Type B pancreatic cell (in vitro differentiated cells): Measurements from ENCODE around the gene ENTPD2. TPM values are rescaled to one million over a fixed set of nuclear protein-coding genes. Genes with fewer than 3 reads are reported as not detected.
"Not testable (repeated sequence)": the region's sequence is repeated elsewhere in the genome, so short reads cannot be mapped to it uniquely, and the experiment has no call there.

Experiments used
- DNase-seq: peaks from one replicate; pipeline ENCODE4 v3.0.0; 2021; ENCODE audit warnings: mixed read lengths; ENCODE audit not compliant: unreplicated experiment; ENCODE audit errors: extremely low spot score
- H3K27ac Mint-ChIP-seq: 2 replicates; pipeline ENCODE4 v1.8.0; 2021; ENCODE audit warnings: mild to moderate bottlenecking, mixed read lengths
- H3K27me3 Mint-ChIP-seq: 2 replicates; pipeline ENCODE4 v1.8.0; 2021; ENCODE audit warnings: mixed read lengths
- H3K36me3 Mint-ChIP-seq: 2 replicates; pipeline ENCODE4 v1.8.0; 2021; ENCODE audit warnings: mixed read lengths
- H3K4me1 Mint-ChIP-seq: one replicate; pipeline ENCODE4 v1.8.0; 2021; ENCODE audit warnings: mixed read lengths; ENCODE audit not compliant: unreplicated experiment
- H3K4me3 Mint-ChIP-seq: 2 replicates; pipeline ENCODE4 v1.8.0; 2021; ENCODE audit warnings: mild to moderate bottlenecking, mixed read lengths
- H3K9me3 Mint-ChIP-seq: 2 replicates; pipeline ENCODE4 v1.8.0; 2021; ENCODE audit warnings: mixed read lengths
- CTCF ChIP-seq: fragments of 200-600 bp; sonication (generic); conservative IDR thresholded peaks from 2 replicates; pipeline ENCODE4 v1.5.0; 2021; ENCODE audit warnings: antibody characterized with exemption, mild to moderate bottlenecking
- total RNA-seq: library from RNA; stranded (reverse); gene quantifications from 2 replicates; pipeline ENCODE4 v1.2.1, GENCODE V29; 2021; ENCODE audit warnings: low replicate concordance

ENTPD2 gene
- total RNA-seq, 1 donor from 2014 or later: 3.3 TPM

DNA sequence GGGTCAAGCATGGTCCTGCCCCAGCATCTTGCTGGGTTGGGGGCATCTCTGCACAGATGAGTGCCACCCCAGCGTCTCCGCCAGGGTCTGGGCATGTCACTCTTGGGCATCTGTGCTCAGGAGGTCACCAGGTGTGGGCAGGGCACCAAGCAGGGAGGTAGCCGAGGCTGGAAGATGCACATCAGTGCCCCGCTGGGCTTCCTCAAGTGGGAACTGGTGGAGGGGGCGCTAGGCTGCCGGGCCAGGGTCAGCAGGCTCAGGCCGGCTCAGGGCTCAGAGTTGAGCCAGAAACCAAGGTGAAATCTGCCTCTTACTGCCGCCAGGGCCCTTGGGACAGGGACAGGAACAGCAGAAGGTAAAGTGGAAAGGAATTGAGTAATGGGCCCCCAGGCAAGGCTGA lies 17.9 kb downstream of the ENTPD2 start:
- no peaks in the 10 kb centered on the region for H3K27me3 Mint-ChIP-seq
- H3K4me1 Mint-ChIP-seq: no peaks in the 10 kb centered on the region
- TF ChIP-seq CTCF: no peak
- H3K9me3 Mint-ChIP-seq: no peaks in the 10 kb centered on the region
- no peak overlapping the region for H3K4me3 Mint-ChIP-seq
- DNase-seq: no peak
- H3K27ac Mint-ChIP-seq: no peak overlapping the region
- no peaks in the 10 kb centered on the region for H3K36me3 Mint-ChIP-seq

GRCh38 chr9:137035507-137035834 lies 18.4 kb downstream of the ENTPD2 start:
- no peak overlapping the region for H3K4me3 Mint-ChIP-seq

GRCh38 chr9:137034709-137035506 lies 19.0 kb downstream of the ENTPD2 start:
- Mint-ChIP-seq H3K27me3 (no peaks in the 10 kb centered on the region), H3K27ac (no peak overlapping the region), H3K9me3 (no peaks in the 10 kb centered on the region), H3K36me3 (no peaks in the 10 kb centered on the region), H3K4me3 (no peak overlapping the region), H3K4me1 (no peaks in the 10 kb centered on the region)
- no peak for DNase-seq
- TF ChIP-seq CTCF: peak; percentile 89

More at GRCh38 chr9:137035507-137035834, 18.4 kb downstream of the ENTPD2 start:
- Mint-ChIP-seq H3K27me3 (no peaks in the 10 kb centered on the region), H3K36me3 (no peaks in the 10 kb centered on the region), H3K4me1 (no peaks in the 10 kb centered on the region), H3K27ac (no peak overlapping the region), H3K9me3 (no peaks in the 10 kb centered on the region)
- TF ChIP-seq CTCF: peak; percentile 41
- no peak for DNase-seq

DNA sequence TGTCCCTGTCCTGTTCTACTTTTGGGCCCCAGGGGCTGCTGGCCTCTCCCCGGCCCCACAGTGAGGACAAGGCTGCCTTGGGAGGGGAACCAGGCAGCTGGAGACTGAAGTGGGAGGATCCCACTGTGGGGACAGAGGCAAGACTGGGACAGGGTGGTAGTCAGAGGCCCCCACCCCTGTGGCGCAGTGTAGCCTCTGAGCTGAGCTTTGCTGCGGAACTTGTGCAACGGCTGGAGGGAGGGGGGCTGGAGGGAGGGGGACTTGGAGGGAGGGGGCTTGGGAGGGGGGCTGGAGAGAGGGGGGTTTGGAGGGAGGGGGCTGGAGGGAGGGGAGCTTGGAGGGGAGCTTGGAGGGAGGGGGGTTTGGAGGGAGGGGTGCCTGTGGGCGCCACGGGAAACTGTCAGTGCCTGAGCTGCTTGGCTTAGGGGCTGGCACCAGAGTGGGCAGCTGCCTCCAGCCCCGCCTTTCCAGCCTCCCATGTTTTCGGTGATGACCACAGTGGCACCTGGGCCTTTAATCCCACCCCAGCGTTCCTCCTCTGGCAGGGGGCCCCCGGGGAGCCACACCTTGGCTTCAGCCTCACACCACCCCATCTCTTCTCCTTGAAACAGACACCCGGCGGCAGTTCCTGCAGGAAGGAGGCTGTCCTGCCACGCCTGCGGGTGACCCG lies 19.7 kb downstream of the ENTPD2 start:
- no peaks in the 10 kb centered on the region for H3K27me3 Mint-ChIP-seq

GRCh38 chr9:137033481-137033880 lies 20.4 kb downstream of the ENTPD2 start:
- H3K27me3 Mint-ChIP-seq, H3K36me3 Mint-ChIP-seq, H3K27ac Mint-ChIP-seq, DNase-seq, H3K4me1 Mint-ChIP-seq, H3K9me3 Mint-ChIP-seq, H3K4me3 Mint-ChIP-seq: not testable (repeated sequence)

More for the DNA sequence above, 19.7 kb downstream of the ENTPD2 start:
- H3K4me1 Mint-ChIP-seq: no peaks in the 10 kb centered on the region
- DNase-seq: no peak
- H3K4me3 Mint-ChIP-seq: no peak overlapping the region
- no peaks in the 10 kb centered on the region for H3K9me3 Mint-ChIP-seq
- H3K27ac Mint-ChIP-seq: no peak overlapping the region
- no peaks in the 10 kb centered on the region for H3K36me3 Mint-ChIP-seq
- TF ChIP-seq CTCF: no peak

DNA sequence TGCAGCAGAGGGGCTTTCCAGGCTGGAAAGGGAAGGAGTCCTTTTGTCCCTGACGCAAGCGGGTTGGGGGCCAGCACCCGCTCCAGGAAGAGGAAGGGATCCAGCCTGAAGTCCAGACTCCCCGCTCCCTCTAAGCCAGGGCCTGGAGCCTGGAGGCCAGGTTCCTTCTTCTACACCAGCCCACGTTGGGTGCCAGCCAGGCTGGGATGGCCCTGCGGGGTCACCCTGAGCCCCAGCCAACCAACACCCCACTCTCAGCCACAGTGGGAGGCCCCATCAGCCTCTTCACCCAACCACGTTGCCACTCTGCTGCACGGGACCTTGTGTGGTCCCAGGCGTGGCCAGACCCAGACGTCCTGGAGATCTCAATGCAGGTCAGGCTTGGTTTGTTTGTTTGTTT lies 21.0 kb downstream of the ENTPD2 start:
- H3K27ac Mint-ChIP-seq: no peak overlapping the region
- TF ChIP-seq CTCF: no peak
- no peaks in the 10 kb centered on the region for H3K9me3 Mint-ChIP-seq
- no peaks in the 10 kb centered on the region for H3K27me3 Mint-ChIP-seq
- no peak overlapping the region for H3K4me3 Mint-ChIP-seq
- no peak for DNase-seq
- H3K36me3 Mint-ChIP-seq: no peaks in the 10 kb centered on the region
- no peaks in the 10 kb centered on the region for H3K4me1 Mint-ChIP-seq
